Brain microvascular endothelial cell (primary cell): ENCODE data around the gene IMMP2L.

Experiments
- DNase-seq: peaks from one replicate; pipeline ENCODE4 v3.0.0-alpha.2; 2020
- H3K27ac ChIP-seq: fragments of 250-450 bp; sonication (Bioruptor Pico); 2 replicates; pipeline ENCODE4 v1.5.1; 2020; ENCODE audit warnings: mild to moderate bottlenecking, moderate library complexity
- H3K27me3 ChIP-seq: fragments of 250-450 bp; sonication (Bioruptor Pico); replicated peaks from 2 replicates; pipeline ENCODE4 v1.5.1; 2020; ENCODE audit warnings: mild to moderate bottlenecking
- H3K36me3 ChIP-seq: fragments of 250-450 bp; sonication (Bioruptor Pico); replicated peaks from 2 replicates; pipeline ENCODE4 v1.5.1; 2020; ENCODE audit warnings: mild to moderate bottlenecking
- H3K4me3 ChIP-seq: 2 replicates; pipeline ENCODE4 v1.5.1; 2011; ENCODE audit warnings: low read depth, mild to moderate bottlenecking, control low read depth, low read length, moderate library complexity
- CTCF ChIP-seq: IDR thresholded peaks from 2 replicates; pipeline ENCODE4 v1.5.1; 2011; ENCODE audit warnings: low read depth, mild to moderate bottlenecking, moderate library complexity, low read length, control low read depth, inconsistent platforms; ENCODE audit errors: missing control alignments
- in situ Hi-C: cut with HindIII; loops from 2 replicates; pipeline ENCODE4 v1.10.0; 2017; ENCODE audit warnings: low sequenced_read_pairs, low pct_ligation_motif_present

IMMP2L gene

GRCh38 chr7:111384065-111384891, 178.0 kb downstream of the IMMP2L start:
- Histone ChIP-seq H3K36me3 (no peaks in the 10 kb centered on the region), H3K27ac (no peak overlapping the region), H3K27me3 (no peaks in the 10 kb centered on the region), H3K4me3 (no peak overlapping the region)
- peak; percentile 11 for DNase-seq
- TF ChIP-seq CTCF = no peak
- in situ Hi-C loops = no loop called here

GRCh38 chr7:111383133-111383532, 179.2 kb downstream of the IMMP2L start:
- Histone ChIP-seq H3K27ac (no peak overlapping the region), H3K36me3 (no peaks in the 10 kb centered on the region)
- TF ChIP-seq CTCF = no peak

GRCh38 chr7:111381590-111381989, 180.7 kb downstream of the IMMP2L start:
- TF ChIP-seq CTCF = no peak

More at GRCh38 chr7:111383133-111383532, 179.2 kb downstream of the IMMP2L start:
- DNase-seq = no peak
- H3K4me3 ChIP-seq = no peak overlapping the region
- H3K27me3 ChIP-seq = no peaks in the 10 kb centered on the region
- in situ Hi-C loops = no loop called here

GRCh38 chr7:111380945-111381344, 181.3 kb downstream of the IMMP2L start:
- no peak for TF ChIP-seq CTCF
- Histone ChIP-seq H3K4me3 (no peak overlapping the region), H3K27me3 (no peaks in the 10 kb centered on the region), H3K36me3 (no peaks in the 10 kb centered on the region), H3K27ac (no peak overlapping the region)
- in situ Hi-C loops = no loop called here
- no peak for DNase-seq

More at GRCh38 chr7:111381590-111381989, 180.7 kb downstream of the IMMP2L start:
- H3K4me3 ChIP-seq = no peak overlapping the region
- in situ Hi-C loops = no loop called here
- no peak overlapping the region for H3K27ac ChIP-seq
- H3K27me3 ChIP-seq = no peaks in the 10 kb centered on the region
- no peaks in the 10 kb centered on the region for H3K36me3 ChIP-seq
- no peak for DNase-seq

- no peak for DNase-seq
- no peak overlapping the region for H3K4me3 ChIP-seq
- H3K36me3 ChIP-seq = no peaks in the 10 kb centered on the region
- no peaks in the 10 kb centered on the region for H3K27me3 ChIP-seq
- H3K27ac ChIP-seq = no peak overlapping the region
- no peak for TF ChIP-seq CTCF
- in situ Hi-C loops = no loop called here
Measured at GRCh38 chr7:111374027-111374426, 188.3 kb downstream of the IMMP2L start.
